ENCODE data around the gene NBPF1. TPM values are rescaled to one million over a fixed set of nuclear protein-coding genes. Genes with fewer than 3 reads are reported as not detected.
"Not testable (repeated sequence)": the region's sequence is repeated elsewhere in the genome, so short reads cannot be mapped to it uniquely, and the experiment has no call there.

The NBPF1 gene
- total RNA-seq, 2 donors from 2014 or later = 6.1 to 6.8 TPM

GRCh38 chr1:16535487-16535886 is 77.9 kb downstream of the NBPF1 start:
- Mint-ChIP-seq H3K4me3 (peak overlapping the region; percentile 77), H3K27me3 (peaks cover 18% of the 10 kb centered on the region)
- ATAC-seq (replicated peaks) = not testable (repeated sequence)

DNA sequence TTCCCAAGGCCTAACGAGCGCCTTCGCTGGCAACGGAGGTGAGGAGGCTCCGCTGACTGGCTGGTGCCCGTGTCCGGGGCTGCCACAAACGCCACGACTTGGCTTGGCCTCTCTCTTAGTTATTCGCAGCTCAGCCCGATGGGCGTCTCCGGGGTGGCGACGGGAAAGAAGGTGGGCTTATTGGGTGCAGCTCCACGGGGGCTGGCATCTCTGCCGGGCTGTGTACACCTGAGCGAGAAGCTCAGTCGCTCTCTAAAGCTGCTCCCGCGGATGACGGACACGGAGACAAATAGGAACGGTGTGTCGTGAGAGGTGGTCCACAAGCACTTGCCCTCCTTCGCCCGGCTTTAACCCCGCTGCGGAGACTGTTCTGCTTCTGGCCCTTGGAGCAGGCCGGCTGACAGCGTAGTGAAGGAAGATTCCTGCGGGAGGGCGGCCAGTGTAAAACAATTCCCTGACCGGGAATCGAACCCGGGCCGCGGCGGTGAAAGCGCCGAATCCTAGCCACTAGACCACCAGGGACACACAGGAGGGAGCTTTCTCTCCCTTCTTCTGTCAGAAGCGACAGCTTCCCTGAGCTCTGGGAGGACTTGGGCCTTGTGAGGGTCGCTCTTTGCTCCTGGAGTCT is 78.4 kb downstream of the NBPF1 start:
- H3K4me1 Mint-ChIP-seq; H3K27ac Mint-ChIP-seq; H3K36me3 Mint-ChIP-seq (ENCODE audit: low read depth); H3K9me3 Mint-ChIP-seq: not testable (repeated sequence)
- Mint-ChIP-seq H3K27me3 (peaks cover 19% of the 10 kb centered on the region), H3K4me3 (peak overlapping the region; percentile 77)
- peak; percentile 75 for ATAC-seq (replicated peaks)

More at GRCh38 chr1:16535487-16535886, 77.9 kb downstream of the NBPF1 start:
- not testable (repeated sequence) for H3K36me3 Mint-ChIP-seq (ENCODE audit: low read depth); H3K27ac Mint-ChIP-seq; H3K4me1 Mint-ChIP-seq; H3K9me3 Mint-ChIP-seq

DNA sequence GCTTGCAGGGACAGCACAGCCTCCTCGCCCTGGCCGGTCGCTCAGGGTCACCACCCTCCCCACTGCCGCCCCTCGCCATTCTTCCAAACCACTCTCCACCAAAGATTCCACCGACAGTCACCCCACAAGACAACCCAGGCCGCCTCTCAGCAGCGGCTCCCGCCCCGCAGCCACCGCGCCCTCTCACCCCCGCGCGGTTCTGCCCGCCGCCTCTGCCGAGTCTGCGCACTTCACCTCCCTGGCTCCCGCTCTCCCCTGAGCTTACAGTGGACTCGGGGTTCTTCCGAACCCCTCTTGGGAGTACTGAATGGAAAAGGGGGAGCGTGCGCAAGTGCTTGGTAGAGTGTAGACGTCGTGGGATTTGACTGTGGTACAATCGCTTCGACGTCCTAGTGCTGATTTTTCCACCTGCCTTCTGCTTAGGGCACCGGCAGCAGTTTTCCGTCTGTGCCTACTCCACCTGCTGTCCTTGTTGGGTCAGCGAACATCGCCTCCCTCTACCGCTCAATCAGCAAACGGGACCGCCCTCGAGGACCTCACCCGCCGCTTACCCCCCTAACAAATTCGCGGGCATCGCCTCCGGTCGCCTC is 79.0 kb downstream of the NBPF1 start:
- H3K4me1 Mint-ChIP-seq; H3K27ac Mint-ChIP-seq; H3K36me3 Mint-ChIP-seq (ENCODE audit: low read depth); H3K9me3 Mint-ChIP-seq: not testable (repeated sequence)
- peak; percentile 40 for ATAC-seq (replicated peaks)
- H3K27me3 Mint-ChIP-seq = peaks cover 19% of the 10 kb centered on the region
- H3K4me3 Mint-ChIP-seq = peak overlapping the region; percentile 77

- not testable (repeated sequence) for H3K9me3 Mint-ChIP-seq; H3K36me3 Mint-ChIP-seq (ENCODE audit: low read depth); H3K4me1 Mint-ChIP-seq; H3K4me3 Mint-ChIP-seq; H3K27ac Mint-ChIP-seq; ATAC-seq (replicated peaks)
- peaks cover 17% of the 10 kb centered on the region for H3K27me3 Mint-ChIP-seq
Measured at GRCh38 chr1:16532235-16532991, 81.0 kb downstream of the NBPF1 start.

GRCh38 chr1:16528338-16528737 is 85.0 kb downstream of the NBPF1 start:
- H3K36me3 Mint-ChIP-seq (ENCODE audit: low read depth); H3K4me3 Mint-ChIP-seq; ATAC-seq (replicated peaks); H3K27ac Mint-ChIP-seq; H3K9me3 Mint-ChIP-seq; H3K4me1 Mint-ChIP-seq: not testable (repeated sequence)
- peaks cover 16% of the 10 kb centered on the region for H3K27me3 Mint-ChIP-seq

DNA sequence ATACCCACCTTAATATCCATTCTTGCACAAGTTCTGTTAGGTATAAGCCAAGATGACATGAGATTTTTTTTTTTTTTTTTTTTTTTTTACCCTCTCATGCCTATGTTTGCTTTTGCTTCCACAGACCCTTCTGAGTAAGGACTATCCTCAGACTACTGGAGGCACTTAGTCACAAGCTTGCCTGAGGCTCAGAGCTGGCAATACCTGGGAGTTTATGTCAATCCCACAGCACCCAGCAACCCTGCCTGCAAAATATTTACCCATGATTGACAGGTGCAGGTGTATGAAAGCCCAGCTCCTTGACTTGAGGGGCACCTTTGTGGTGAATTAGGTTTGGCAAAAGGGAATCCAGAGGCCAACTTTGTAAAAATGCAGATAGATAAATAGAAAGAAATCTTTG is 87.6 kb downstream of the NBPF1 start:
- not testable (repeated sequence) for H3K27ac Mint-ChIP-seq, H3K9me3 Mint-ChIP-seq, H3K27me3 Mint-ChIP-seq

DNA sequence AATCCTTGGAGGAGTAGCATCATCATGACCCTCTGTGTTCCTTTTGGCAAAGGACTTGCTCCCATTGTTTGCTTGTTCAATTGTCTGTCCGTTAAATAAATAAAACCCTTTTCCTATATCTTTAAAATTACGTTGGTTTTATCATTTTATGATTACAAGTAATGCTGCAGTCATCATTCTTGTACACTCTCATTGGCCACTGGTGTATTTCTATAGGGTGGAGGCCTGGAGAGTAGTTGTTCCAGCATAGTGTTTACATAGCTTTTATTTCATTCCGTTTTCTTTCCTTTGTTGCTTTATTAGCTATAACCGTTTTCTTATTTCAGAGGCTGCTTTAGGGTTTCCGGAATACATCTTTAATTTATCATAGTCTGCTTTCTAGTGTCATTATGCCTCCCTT is 91.7 kb downstream of the NBPF1 start:
- H3K9me3 Mint-ChIP-seq; ATAC-seq (replicated peaks); H3K4me3 Mint-ChIP-seq; H3K27ac Mint-ChIP-seq; H3K36me3 Mint-ChIP-seq (ENCODE audit: low read depth); H3K4me1 Mint-ChIP-seq: not testable (repeated sequence)
- H3K27me3 Mint-ChIP-seq = peaks cover 32% of the 10 kb centered on the region

More for the DNA sequence above, 87.6 kb downstream of the NBPF1 start:
- not testable (repeated sequence) for H3K4me3 Mint-ChIP-seq; H3K4me1 Mint-ChIP-seq; H3K36me3 Mint-ChIP-seq (ENCODE audit: low read depth); ATAC-seq (replicated peaks)

GRCh38 chr1:16521288-16521583 is 92.1 kb downstream of the NBPF1 start:
- H3K36me3 Mint-ChIP-seq (ENCODE audit: low read depth) = no peaks in the 10 kb centered on the region
- no peak overlapping the region for H3K27ac Mint-ChIP-seq
- no peaks in the 10 kb centered on the region for H3K4me1 Mint-ChIP-seq
- H3K9me3 Mint-ChIP-seq = no peaks in the 10 kb centered on the region
- H3K27me3 Mint-ChIP-seq = peaks cover 32% of the 10 kb centered on the region
- no peak for ATAC-seq (replicated peaks)
- H3K4me3 Mint-ChIP-seq = no peak overlapping the region

GRCh38 chr1:16520435-16521287 is 92.7 kb downstream of the NBPF1 start:
- not testable (repeated sequence) for ATAC-seq (replicated peaks); H3K4me1 Mint-ChIP-seq; H3K36me3 Mint-ChIP-seq (ENCODE audit: low read depth); H3K9me3 Mint-ChIP-seq; H3K27ac Mint-ChIP-seq; H3K4me3 Mint-ChIP-seq
- peaks cover 32% of the 10 kb centered on the region for H3K27me3 Mint-ChIP-seq

- not testable (repeated sequence) for H3K4me1 Mint-ChIP-seq; H3K36me3 Mint-ChIP-seq (ENCODE audit: low read depth); H3K27ac Mint-ChIP-seq; H3K9me3 Mint-ChIP-seq; H3K4me3 Mint-ChIP-seq; ATAC-seq (replicated peaks)
- peaks cover 29% of the 10 kb centered on the region for H3K27me3 Mint-ChIP-seq
Measured at GRCh38 chr1:16519255-16519951, 94.0 kb downstream of the NBPF1 start.

GRCh38 chr1:16518913-16519254 is 94.5 kb downstream of the NBPF1 start:
- not testable (repeated sequence) for H3K27ac Mint-ChIP-seq; H3K36me3 Mint-ChIP-seq (ENCODE audit: low read depth); H3K9me3 Mint-ChIP-seq; ATAC-seq (replicated peaks); H3K4me3 Mint-ChIP-seq; H3K4me1 Mint-ChIP-seq
- H3K27me3 Mint-ChIP-seq = peaks cover 29% of the 10 kb centered on the region

DNA sequence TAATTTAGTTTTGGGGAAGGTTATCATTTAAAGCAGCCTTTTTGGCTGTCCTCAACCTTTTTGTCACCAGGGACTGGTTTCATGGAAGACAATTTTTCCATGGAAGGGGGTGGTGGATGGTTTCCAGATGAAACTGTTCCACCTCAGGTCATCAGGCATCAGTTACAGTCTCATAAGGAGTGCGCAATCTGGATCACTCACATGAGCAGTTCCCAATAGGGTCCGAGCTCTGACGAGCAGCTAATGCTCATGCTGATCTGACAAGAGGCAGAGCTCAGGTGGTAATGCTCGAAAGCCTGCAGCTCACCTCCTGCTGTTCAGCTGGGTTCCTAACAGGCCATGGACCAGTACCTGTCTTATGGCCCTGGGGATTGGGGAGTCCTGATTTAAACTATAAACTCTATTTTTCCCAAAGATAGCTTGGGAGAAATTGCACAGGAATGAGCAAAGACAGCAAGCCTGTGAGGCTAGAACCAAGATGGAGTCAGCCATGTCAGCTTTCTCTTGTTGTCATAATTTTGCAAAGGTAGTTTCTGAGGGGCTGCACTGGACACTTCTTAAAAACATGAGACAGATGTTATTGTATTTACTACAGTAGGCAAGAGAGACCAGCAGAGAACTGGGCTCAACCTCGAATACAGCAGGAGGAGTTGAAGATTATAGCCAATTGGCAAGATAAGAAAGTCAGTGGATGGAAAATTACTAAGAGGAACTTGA is 96.5 kb downstream of the NBPF1 start:
- H3K9me3 Mint-ChIP-seq; H3K27ac Mint-ChIP-seq; H3K4me1 Mint-ChIP-seq; ATAC-seq (replicated peaks); H3K4me3 Mint-ChIP-seq; H3K36me3 Mint-ChIP-seq (ENCODE audit: low read depth): not testable (repeated sequence)
- H3K27me3 Mint-ChIP-seq = peaks cover 29% of the 10 kb centered on the region

GRCh38 chr1:16514107-16515055 is 99.0 kb downstream of the NBPF1 start, which contains the start of gene RNU1-1:
Gene RNU1-1, minus strand, starts transcription at chr1:16514285.
- H3K4me3 Mint-ChIP-seq; H3K36me3 Mint-ChIP-seq (ENCODE audit: low read depth); H3K9me3 Mint-ChIP-seq; H3K4me1 Mint-ChIP-seq; H3K27ac Mint-ChIP-seq: not testable (repeated sequence)
- ATAC-seq (replicated peaks) = peak; percentile 71
- peaks cover 17% of the 10 kb centered on the region for H3K27me3 Mint-ChIP-seq

Data from activated T-helper 17 cell treated with anti-CD3 and anti-CD28 coated beads, Interleukin-2, amount 50 U/mL, for 72 hours (primary cell).